ENCODE data around the gene ZIC2.
"Not testable (repeated sequence)": the region's sequence is repeated elsewhere in the genome, so short reads cannot be mapped to it uniquely, and the experiment has no call there.

ZIC2 gene

DNA sequence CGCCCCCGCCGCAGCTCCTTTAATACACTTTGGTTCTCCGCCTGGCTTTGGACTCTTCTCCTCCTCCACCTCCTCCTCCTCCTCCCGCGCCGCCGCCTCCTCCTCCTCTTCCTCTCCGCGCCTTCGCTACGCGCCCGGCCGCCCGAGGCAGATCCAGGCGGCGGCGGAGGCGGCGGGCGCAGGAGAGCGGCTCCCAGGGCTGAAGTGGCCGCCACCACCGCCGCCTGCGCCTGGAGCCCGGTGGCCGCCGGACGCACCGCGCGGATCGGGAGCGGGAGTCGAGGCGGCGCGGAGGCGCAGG is at the start of gene ZIC2:
TSS of gene ZIC2 (plus strand) at position 50 of the 301 bp plus-strand sequence. CDS start 281 bp downstream, outside the sequence.
- DNase-seq (ENCODE audit: low read depth in 1 of 2, low spot score in 1 of 2) = no peak

- no peak for DNase-seq (ENCODE audit: low read depth in 1 of 2, low spot score in 1 of 2)
Observed at GRCh38 chr13:99932912-99933311, 48.7 kb upstream of the ZIC2 start.

DNA sequence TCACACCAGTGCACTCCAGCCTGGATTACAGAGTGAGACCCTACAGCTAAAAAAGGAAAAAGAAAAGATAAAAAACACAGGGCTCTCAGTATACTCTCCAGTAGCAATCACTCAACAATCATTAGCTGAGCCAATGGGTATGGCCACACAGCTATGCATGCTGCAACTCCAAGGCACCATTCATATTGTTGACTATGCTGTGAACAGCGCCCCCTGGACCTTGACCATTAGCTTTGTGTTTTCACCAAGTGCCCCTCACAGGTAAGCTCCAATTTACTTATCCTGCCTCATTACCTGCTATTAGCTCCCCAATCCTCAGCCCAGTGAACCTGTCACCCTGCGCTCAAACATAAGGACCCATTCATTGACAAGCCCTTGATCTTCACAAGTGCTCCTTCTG is 45.8 kb upstream of the ZIC2 start:
- DNase-seq (ENCODE audit: low read depth in 1 of 2, low spot score in 1 of 2) = no peak

DNA sequence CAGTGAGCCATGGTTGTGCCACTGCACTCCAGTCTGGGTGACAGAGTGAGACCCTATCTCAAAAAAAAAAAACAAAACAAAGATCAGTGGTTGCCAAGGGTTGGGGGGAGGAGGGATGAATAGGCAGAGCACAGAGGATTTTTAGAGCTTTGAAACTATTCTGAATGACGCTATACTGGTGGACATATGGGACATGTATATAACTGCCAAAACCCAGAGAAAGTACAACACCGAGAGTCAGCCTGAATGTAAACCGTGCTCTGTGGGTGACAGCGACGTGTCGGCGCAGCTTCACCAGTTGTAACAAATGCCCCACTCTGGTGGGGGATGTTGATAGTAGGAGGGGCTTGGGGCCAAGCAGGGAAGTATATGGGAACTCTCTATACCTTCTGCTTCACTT is 42.9 kb upstream of the ZIC2 start:
- no peak for DNase-seq (ENCODE audit: low read depth in 1 of 2, low spot score in 1 of 2)

GRCh38 chr13:99941086-99941485 is 40.5 kb upstream of the ZIC2 start:
- DNase-seq (ENCODE audit: low read depth in 1 of 2, low spot score in 1 of 2) = no peak

DNA sequence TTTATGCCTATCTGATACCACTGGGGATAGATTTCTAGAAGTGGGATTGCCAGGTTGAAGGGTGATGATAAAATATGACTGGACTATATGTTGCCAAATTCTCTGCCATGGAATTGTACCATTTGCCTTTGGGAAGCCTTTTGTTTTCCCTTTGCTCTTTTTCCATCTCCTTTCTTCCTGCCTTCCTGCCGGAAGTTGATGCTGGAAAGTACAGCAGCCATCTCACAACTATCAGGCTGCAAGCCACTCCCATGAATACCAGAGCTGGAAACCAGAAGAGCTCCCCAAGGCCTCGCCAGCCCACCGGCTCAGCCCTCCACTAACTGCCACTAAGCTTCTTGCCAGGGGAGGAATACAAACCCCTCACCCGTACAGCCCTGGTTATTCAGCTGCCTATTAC is 39.7 kb upstream of the ZIC2 start:
- DNase-seq (ENCODE audit: low read depth in 1 of 2, low spot score in 1 of 2) = no peak

GRCh38 chr13:99944102-99944501 is 37.5 kb upstream of the ZIC2 start:
- no peak for DNase-seq (ENCODE audit: low read depth in 1 of 2, low spot score in 1 of 2)

GRCh38 chr13:99944606-99945005 is 37.0 kb upstream of the ZIC2 start:
- no peak for DNase-seq (ENCODE audit: low read depth in 1 of 2, low spot score in 1 of 2)

- DNase-seq (ENCODE audit: low read depth in 1 of 2, low spot score in 1 of 2) = not testable (repeated sequence)
Observed at GRCh38 chr13:99945515-99945914, 36.1 kb upstream of the ZIC2 start.

DNA sequence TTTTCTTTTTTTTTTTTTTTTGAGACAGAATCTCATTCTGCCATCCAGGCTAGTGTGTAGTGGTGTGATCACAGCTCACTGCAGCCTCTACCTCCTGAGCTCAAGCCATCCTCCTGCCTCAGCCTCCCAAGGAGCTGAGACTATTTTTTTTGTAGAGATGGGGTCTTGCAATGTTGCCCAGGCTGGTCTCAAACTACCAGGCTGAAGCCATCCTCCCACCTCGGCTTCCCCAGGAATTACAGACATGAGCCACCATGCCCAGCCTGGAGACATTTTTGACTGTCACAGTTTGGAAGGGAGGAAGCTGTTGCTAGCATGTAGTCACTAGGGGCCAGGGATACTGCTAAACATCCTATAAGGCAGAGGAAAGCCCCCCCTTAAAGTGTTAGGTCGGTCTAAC is 33.9 kb upstream of the ZIC2 start:
- DNase-seq (ENCODE audit: low read depth in 1 of 2, low spot score in 1 of 2) = no peak

DNA sequence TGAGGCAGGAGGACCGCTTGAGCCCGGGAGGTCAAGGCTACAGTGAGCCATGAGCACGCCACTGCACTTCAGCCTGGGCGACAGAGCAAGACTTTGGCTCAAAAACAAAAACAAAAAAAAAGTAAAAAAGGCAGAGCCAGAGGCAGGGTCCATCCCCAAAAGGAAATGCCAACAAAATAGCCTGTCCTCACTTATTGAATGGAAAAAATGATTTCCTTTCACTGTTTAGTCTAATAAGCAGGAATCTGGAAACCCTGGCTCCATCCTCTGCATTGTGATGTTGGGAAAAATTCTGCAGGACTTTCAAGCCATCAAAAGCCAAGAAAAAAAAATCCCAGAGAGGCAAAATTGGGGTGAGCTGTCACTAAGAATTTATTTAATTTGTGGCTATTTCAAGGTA is 33.2 kb upstream of the ZIC2 start:
- DNase-seq (ENCODE audit: low read depth in 1 of 2, low spot score in 1 of 2) = no peak

DNA sequence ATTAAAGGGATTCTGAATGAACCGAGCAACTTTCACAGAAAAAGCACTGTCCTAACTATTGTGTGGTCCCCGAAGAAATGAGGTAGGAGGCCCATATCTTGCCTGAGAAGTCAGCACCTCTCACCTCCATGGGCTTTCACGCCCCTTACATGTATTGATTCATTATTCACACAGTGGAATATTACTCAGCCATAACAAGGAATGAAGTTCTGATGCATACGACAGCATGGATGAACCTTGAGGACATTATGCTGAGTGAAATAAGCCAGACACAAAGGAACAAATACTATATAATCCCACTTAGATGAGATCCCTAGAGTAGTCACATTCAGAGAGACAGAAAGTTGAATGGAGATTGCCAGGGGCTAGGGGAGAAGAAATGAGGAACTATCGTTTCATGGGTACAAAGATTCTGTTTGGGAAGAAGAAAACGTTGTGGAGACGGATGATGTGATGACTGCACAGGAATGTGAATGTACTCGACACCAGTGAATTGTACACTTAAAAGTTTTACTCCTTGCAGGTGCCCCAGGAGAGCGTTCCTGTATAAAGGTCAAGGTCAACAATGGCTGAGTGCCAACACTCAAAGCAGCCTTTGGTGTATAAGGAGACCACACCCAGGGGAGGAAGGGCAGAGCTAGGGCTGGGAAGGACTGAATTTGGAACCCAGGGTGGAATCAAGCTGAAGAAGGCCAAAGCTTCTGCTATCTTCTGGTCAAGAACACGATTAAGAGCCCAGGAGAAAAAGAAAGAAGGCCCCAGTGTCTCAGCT is 32.5 kb upstream of the ZIC2 start:
- no peak for DNase-seq (ENCODE audit: low read depth in 1 of 2, low spot score in 1 of 2)

GRCh38 chr13:99949679-99950413 is 31.7 kb upstream of the ZIC2 start:
- no peak for DNase-seq (ENCODE audit: low read depth in 1 of 2, low spot score in 1 of 2)

GRCh38 chr13:99951666-99952065 is 29.9 kb upstream of the ZIC2 start:
- not testable (repeated sequence) for DNase-seq (ENCODE audit: low read depth in 1 of 2, low spot score in 1 of 2)

- no peak for DNase-seq (ENCODE audit: low read depth in 1 of 2, low spot score in 1 of 2)
Observed at GRCh38 chr13:99953138-99953755, 28.3 kb upstream of the ZIC2 start.

GRCh38 chr13:99955107-99955746 is 26.4 kb upstream of the ZIC2 start:
- no peak for DNase-seq (ENCODE audit: low read depth in 1 of 2, low spot score in 1 of 2)

DNA sequence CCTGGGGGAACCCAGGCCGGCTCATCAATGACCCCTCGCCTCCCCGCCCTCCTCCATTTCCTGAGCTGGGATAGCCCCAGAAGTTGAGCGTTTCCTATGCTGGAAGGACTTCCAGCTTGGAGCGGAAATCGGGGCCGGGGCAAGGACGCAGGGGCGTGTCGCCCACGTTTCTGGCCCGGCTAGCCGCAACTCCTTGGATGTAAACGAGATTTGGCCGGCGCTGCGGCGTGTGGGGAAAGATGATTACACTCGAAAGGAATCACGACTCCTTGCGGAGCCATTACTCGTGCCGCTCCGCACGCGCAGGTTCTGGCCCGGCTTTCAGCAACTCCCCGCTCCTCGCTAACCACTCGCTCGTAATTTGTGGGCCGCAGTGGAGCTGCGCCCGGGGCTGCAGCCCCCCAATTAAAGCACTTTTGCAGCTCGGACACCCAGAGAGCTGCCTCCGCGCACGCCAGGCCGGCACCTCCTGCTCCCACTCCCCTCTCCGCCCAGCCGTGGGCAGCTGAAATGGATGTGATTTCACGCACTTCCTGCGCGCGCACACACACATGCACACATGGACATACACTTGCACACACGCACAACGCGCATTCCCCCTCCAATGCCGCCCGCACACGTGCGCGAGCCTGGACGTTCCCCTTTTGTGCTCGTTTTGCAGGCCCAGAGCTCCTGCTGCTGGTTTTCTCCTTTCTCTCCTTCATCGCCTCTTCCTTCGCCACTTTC is 25.7 kb upstream of the ZIC2 start:
- DNase-seq (ENCODE audit: low read depth in 1 of 2, low spot score in 1 of 2) = no peak

- no peak for DNase-seq (ENCODE audit: low read depth in 1 of 2, low spot score in 1 of 2)
Observed at GRCh38 chr13:99956473-99957349, 24.9 kb upstream of the ZIC2 start.

DNA sequence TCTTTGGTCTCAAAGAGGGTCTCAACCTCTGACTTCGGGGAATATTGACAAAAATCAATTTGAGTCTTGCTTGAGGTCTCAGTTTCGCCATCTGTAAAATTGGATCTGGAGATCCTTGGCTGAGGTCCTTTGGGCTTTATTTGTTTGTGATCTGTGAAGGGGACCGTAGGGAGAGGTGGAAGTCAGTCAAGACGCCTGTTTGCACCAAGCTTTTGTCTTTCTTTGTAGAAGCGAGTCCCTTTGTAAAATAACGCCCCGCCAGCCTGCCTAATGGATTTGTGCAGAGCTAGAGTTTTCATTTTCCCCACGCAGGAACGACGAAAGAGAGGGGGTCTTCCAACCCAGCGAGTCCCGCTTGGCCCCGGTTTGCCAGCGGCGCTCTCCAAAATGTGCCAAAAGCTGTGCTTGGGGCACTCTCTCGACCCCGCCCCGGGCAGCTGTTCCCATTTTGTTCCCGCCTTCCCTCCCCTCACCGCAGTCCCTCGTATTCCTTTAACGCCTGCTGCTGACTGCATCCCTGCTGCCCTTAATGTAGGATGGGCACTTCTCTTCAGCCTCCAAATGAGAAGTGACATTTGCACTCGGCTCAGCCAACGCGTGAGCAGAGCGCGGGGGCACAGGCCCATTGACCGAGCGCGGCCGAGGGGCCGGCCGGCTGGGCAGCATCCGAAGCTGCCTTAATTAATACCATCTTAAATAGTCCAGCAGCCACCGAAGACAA is 23.0 kb upstream of the ZIC2 start:
- no peak for DNase-seq (ENCODE audit: low read depth in 1 of 2, low spot score in 1 of 2)

GRCh38 chr13:99959127-99959539 is 22.5 kb upstream of the ZIC2 start:
- no peak for DNase-seq (ENCODE audit: low read depth in 1 of 2, low spot score in 1 of 2)
